Cardiac atrium fibroblast (primary cell): ENCODE results near the gene FOXO3. TPM values are rescaled to one million over a fixed set of nuclear protein-coding genes. Genes with fewer than 3 reads are reported as not detected.

Experiments
- total RNA-seq: library from RNA; depleted of rRNA; stranded (reverse); fragments of >200 nt; gene quantifications from 2 replicates; pipeline ENCODE4 v1.2.3, GENCODE V29; 2015

Gene FOXO3
- total RNA-seq, result 39.4 and 53.8 TPM in 2 replicates

GRCh38 chr6:108560463-108561308 lies at the start of gene FOXO3:
TSS of gene FOXO3 (plus strand) at chr6:108560917. CDS start at chr6:108561209, 292 bp downstream.

